AG04450 (cell line): ENCODE measurements around the gene EHMT1. TPM values are rescaled to one million over a fixed set of nuclear protein-coding genes. Genes with fewer than 3 reads are reported as not detected.
"Not testable (repeated sequence)": the region's sequence is repeated elsewhere in the genome, so short reads cannot be mapped to it uniquely, and the experiment has no call there.

Experiments
- CTCF ChIA-PET: fragments of 300-600, 350-600 bp; formaldehyde crosslinking; extraction: SDS; loops from one replicate; lab custom pipeline; 2022; ENCODE audit warnings: antibody characterized with exemption, inconsistent platforms; lab: Charles Lee
- POLR2A ChIA-PET: fragments of 350-600 bp; formaldehyde crosslinking; extraction: SDS; loops from one replicate; lab custom pipeline; 2021; ENCODE audit warnings: antibody characterized with exemption, inconsistent platforms; lab: Yijun Ruan, JAX
- DNase-seq: peaks from one replicate; pipeline ENCODE4 v3.0.0-alpha.2; 2011; ENCODE audit warnings: low read depth, low spot score
- H3K27ac ChIP-seq: one replicate; pipeline ENCODE4 v1.5.1; 2012; ENCODE audit warnings: low read depth, low read length, control low read depth
- H3K27me3 ChIP-seq: one replicate; pipeline ENCODE4 v1.6.0; 2012; ENCODE audit warnings: low read length; ENCODE audit not compliant: control insufficient read depth, insufficient read depth
- H3K4me3 ChIP-seq: 2 replicates; pipeline ENCODE4 v1.5.1; 2011; ENCODE audit warnings: mild to moderate bottlenecking, low read depth, low read length, control low read depth
- H3K9me3 ChIP-seq: 2 replicates; pipeline ENCODE4 v1.5.1; 2012; ENCODE audit warnings: low read length; ENCODE audit not compliant: control insufficient read depth, insufficient read depth
- CTCF ChIP-seq: IDR thresholded peaks from 2 replicates; pipeline ENCODE4 v1.5.1; 2011; ENCODE audit warnings: low read depth, low read length, control low read depth, inconsistent platforms
- polyA plus RNA-seq: library from polyadenylated mRNA; depleted of rRNA; stranded (reverse); fragments of >200 nt; gene quantifications from 2 replicates; pipeline ENCODE4 v1.2.3, GENCODE V29; 2011

EHMT1 gene
- polyA plus RNA-seq, 1 experiment = 26.1 TPM

- Histone ChIP-seq H3K27me3 (no peaks in the 10 kb centered on the region), H3K27ac (no peak overlapping the region), H3K4me3 (no peak overlapping the region), H3K9me3 (peaks cover 12% of the 10 kb centered on the region)
- no peak for DNase-seq
- CTCF ChIA-PET = no interaction called here
- POLR2A ChIA-PET = no interaction called here
- TF ChIP-seq CTCF = no peak
These were observed 105.1 kb downstream of the EHMT1 start for GRCh38 chr9:137723783-137724445.

GRCh38 chr9:137724818-137725240 lies 106.0 kb downstream of the EHMT1 start:
- CTCF ChIA-PET = no interaction called here
- no peak for DNase-seq
- H3K4me3 ChIP-seq = no peak overlapping the region
- H3K9me3 ChIP-seq = peaks cover 12% of the 10 kb centered on the region
- no peaks in the 10 kb centered on the region for H3K27me3 ChIP-seq
- TF ChIP-seq CTCF = no peak
- POLR2A ChIA-PET = no interaction called here
- no peak overlapping the region for H3K27ac ChIP-seq

GRCh38 chr9:137725598-137725997 lies 106.8 kb downstream of the EHMT1 start:
- no peak for TF ChIP-seq CTCF
- ChIA-PET POLR2A (no interaction called here), CTCF (no interaction called here)
- peaks cover 12% of the 10 kb centered on the region for H3K9me3 ChIP-seq
- H3K27ac ChIP-seq = no peak overlapping the region
- H3K4me3 ChIP-seq = no peak overlapping the region
- DNase-seq = no peak
- no peaks in the 10 kb centered on the region for H3K27me3 ChIP-seq

- H3K27me3 ChIP-seq, H3K9me3 ChIP-seq, DNase-seq, POLR2A ChIA-PET, H3K27ac ChIP-seq, H3K4me3 ChIP-seq, CTCF ChIA-PET: not testable (repeated sequence)
These were observed 107.5 kb downstream of the EHMT1 start for GRCh38 chr9:137726336-137726735.

- H3K27ac ChIP-seq = no peak overlapping the region
- H3K27me3 ChIP-seq = no peaks in the 10 kb centered on the region
- POLR2A ChIA-PET = no interaction called here
- TF ChIP-seq CTCF = no peak
- no peak overlapping the region for H3K4me3 ChIP-seq
- DNase-seq = no peak
- CTCF ChIA-PET = no interaction called here
- peaks cover 10% of the 10 kb centered on the region; the same call in 1 of the 2 replicates for H3K9me3 ChIP-seq
These were observed 108.0 kb downstream of the EHMT1 start for GRCh38 chr9:137726764-137727163.
